ENCODE measurements around the gene LIF. TPM values are rescaled to one million over a fixed set of nuclear protein-coding genes. Genes with fewer than 3 reads are reported as not detected.

Gene LIF
- total and polyA plus RNA-seq, 4 donors, result 0.08 to 0.10 (median 0.09) TPM; not detected in 1

- Histone ChIP-seq H3K27ac (ENCODE audit: low read depth in 1 of 2, low read length in 2 of 2) (peak overlapping the region; percentile 33 to 69), H3K4me1 (ENCODE audit: control insufficient read depth in 4 of 4, insufficient read depth in 4 of 4, low read length in 3 of 4) (no peaks in the 10 kb centered on the region), H3K27me3 (ENCODE audit: control insufficient read depth in 4 of 4, insufficient read depth in 4 of 4, low read length in 3 of 4) (peaks cover 0 to 2% (median 0%) of the 10 kb centered on the region in 4 donors), H3K36me3 (ENCODE audit: control insufficient read depth in 4 of 4, insufficient read depth in 3 of 4, low read depth in 1 of 4, low read length in 3 of 4) (no peaks in the 10 kb centered on the region), H3K9me3 (ENCODE audit: control insufficient read depth in 4 of 4, low read length in 3 of 4) (no peaks in the 10 kb centered on the region), H3K9ac (ENCODE audit: low read depth in 1 of 2, low read length in 2 of 2) (no peak overlapping the region), H3K4me3 (ENCODE audit: low read depth in 1 of 3, low read length in 3 of 3) (no peak overlapping the region)
- 48% methylated on average over 5 of the region's 5 CpGs for WGBS
- no peak for TF ChIP-seq TAF1 (conservative IDR thresholded peaks at IDR 0.05)
- TF ChIP-seq RXRA (IDR thresholded peaks at IDR 0.05), result peak in 1 of 2 donors; percentile 33
- no peak for TF ChIP-seq MAX (IDR thresholded peaks at IDR 0.05)
- TF ChIP-seq SP1 (IDR thresholded peaks at IDR 0.05), result peak; percentile 26
- peak; percentile 23 for TF ChIP-seq NR2F2 (IDR thresholded peaks at IDR 0.05)
- TF ChIP-seq FOXA1 (IDR thresholded peaks at IDR 0.05), result no peak
- DNase-seq (ENCODE audit: low spot score), result no peak
Observed at GRCh38 chr22:30212363-30212995, 34.1 kb downstream of the LIF start.

GRCh38 chr22:30211124-30211820 is 35.3 kb downstream of the LIF start:
- no peak for TF ChIP-seq RAD21 (IDR thresholded peaks at IDR 0.05)
- TF ChIP-seq ZBTB33 (IDR thresholded peaks at IDR 0.05), result no peak
- TF ChIP-seq HNF4G (IDR thresholded peaks at IDR 0.05), result no peak
- TF ChIP-seq REST (IDR thresholded peaks at IDR 0.05), result no peak
- no peak for TF ChIP-seq FOXA2 (IDR thresholded peaks at IDR 0.05)
- no peak for TF ChIP-seq MAX (IDR thresholded peaks at IDR 0.05)
- no peak for TF ChIP-seq YY1 (IDR thresholded peaks at IDR 0.05)
- no peak for TF ChIP-seq RXRA (IDR thresholded peaks at IDR 0.05)
- TF ChIP-seq GABPA (IDR thresholded peaks at IDR 0.05 in 1 of 2, conservative IDR thresholded peaks at IDR 0.05 in 1 of 2), result no peak
- no peak for TF ChIP-seq HNF4A (conservative IDR thresholded peaks at IDR 0.05)
- TF ChIP-seq CTCF (IDR thresholded peaks at IDR 0.05; ENCODE audit: low read depth, low read length, missing input control), result no peak
- no peak for TF ChIP-seq SP1 (IDR thresholded peaks at IDR 0.05)
- H3K4me1 ChIP-seq (ENCODE audit: control insufficient read depth in 4 of 4, insufficient read depth in 4 of 4, low read length in 3 of 4), result no peaks in the 10 kb centered on the region
- peaks cover 0 to 2% (median 0%) of the 10 kb centered on the region in 4 donors for H3K27me3 ChIP-seq (ENCODE audit: control insufficient read depth in 4 of 4, insufficient read depth in 4 of 4, low read length in 3 of 4)
- no peak for DNase-seq (ENCODE audit: low spot score)
- H3K36me3 ChIP-seq (ENCODE audit: control insufficient read depth in 4 of 4, insufficient read depth in 3 of 4, low read depth in 1 of 4, low read length in 3 of 4), result no peaks in the 10 kb centered on the region
- no peak overlapping the region for H3K27ac ChIP-seq (ENCODE audit: low read depth in 1 of 2, low read length in 2 of 2)
- H3K9ac ChIP-seq (ENCODE audit: low read depth in 1 of 2, low read length in 2 of 2), result no peak overlapping the region
- 93% methylated on average over 18 of the region's 18 CpGs for WGBS
- H3K4me3 ChIP-seq (ENCODE audit: low read depth in 1 of 3, low read length in 3 of 3), result no peak overlapping the region
- H3K9me3 ChIP-seq (ENCODE audit: control insufficient read depth in 4 of 4, low read length in 3 of 4), result no peaks in the 10 kb centered on the region

All from liver (tissue), 9 donors.